ENCODE results near the gene MPL. TPM values are rescaled to one million over a fixed set of nuclear protein-coding genes. Genes with fewer than 3 reads are reported as not detected.

Gene MPL
- total RNA-seq, 1 donor from 2014 or later = not detected

- no peaks in the 10 kb centered on the region for H3K9me3 Mint-ChIP-seq (ENCODE audit: unreplicated experiment)
- no peaks in the 10 kb centered on the region for H3K27me3 ChIP-seq (ENCODE audit: insufficient read depth, low read length)
- peaks cover 6% of the 10 kb centered on the region for H3K4me1 Mint-ChIP-seq (ENCODE audit: low read depth, unreplicated experiment)
- H3K9ac ChIP-seq (ENCODE audit: low read length) = peak overlapping the region; percentile 84
- no peak overlapping the region for H3K27ac Mint-ChIP-seq (ENCODE audit: unreplicated experiment)
- H3K4me2 ChIP-seq (ENCODE audit: low read length) = peak overlapping the region; percentile 92
- H3K4me1 ChIP-seq (ENCODE audit: insufficient read depth, low read length) = peaks cover 31% of the 10 kb centered on the region
- FAIRE-seq = no peak
- no peaks in the 10 kb centered on the region for H3K27me3 Mint-ChIP-seq (ENCODE audit: low read depth, unreplicated experiment)
- H3K9me3 ChIP-seq (ENCODE audit: insufficient read depth, low read depth, low read length) = no peaks in the 10 kb centered on the region
- H3K27ac ChIP-seq (ENCODE audit: low read depth, low read length) = no peak overlapping the region
- H3K36me3 Mint-ChIP-seq (ENCODE audit: low read depth, unreplicated experiment) = peaks cover 30% of the 10 kb centered on the region
- H3K4me3 Mint-ChIP-seq (ENCODE audit: unreplicated experiment) = no peak overlapping the region
- no peak for DNase-seq (ENCODE audit: low read depth)
- peaks cover 66% of the 10 kb centered on the region for H3K79me2 ChIP-seq (ENCODE audit: insufficient read depth, low read length)
- H3K4me3 ChIP-seq (ENCODE audit: insufficient read depth, low read depth, low read length) = peak overlapping the region; percentile 79
- TF ChIP-seq CTCF (IDR thresholded peaks at IDR 0.05; ENCODE audit: insufficient read depth, low read depth, low read length) (no peak), EZH2 (IDR thresholded peaks at IDR 0.05; ENCODE audit: insufficient read depth, low read length) (no peak)
- H3K36me3 ChIP-seq (ENCODE audit: insufficient read depth, low read length) = peaks cover 45% of the 10 kb centered on the region
- peaks cover 52% of the 10 kb centered on the region for H4K20me1 ChIP-seq (ENCODE audit: insufficient read depth, low read length)
- no peak overlapping the region for H2AFZ ChIP-seq (ENCODE audit: low read depth, low read length)
Measured at GRCh38 chr1:43360616-43361015, 23.0 kb downstream of the MPL start.

GRCh38 chr1:43363283-43363934 is 25.8 kb downstream of the MPL start:
- Histone ChIP-seq H3K9ac (ENCODE audit: low read length) (no peak overlapping the region), H3K4me2 (ENCODE audit: low read length) (no peak overlapping the region), H3K4me3 (ENCODE audit: insufficient read depth, low read depth, low read length) (no peak overlapping the region), H3K79me2 (ENCODE audit: insufficient read depth, low read length) (peaks cover 91% of the 10 kb centered on the region), H3K4me1 (ENCODE audit: insufficient read depth, low read length) (peaks cover 44% of the 10 kb centered on the region), H3K9me3 (ENCODE audit: insufficient read depth, low read depth, low read length) (no peaks in the 10 kb centered on the region), H4K20me1 (ENCODE audit: insufficient read depth, low read length) (peaks cover 64% of the 10 kb centered on the region), H3K36me3 (ENCODE audit: insufficient read depth, low read length) (peaks cover 45% of the 10 kb centered on the region), H3K27me3 (ENCODE audit: insufficient read depth, low read length) (no peaks in the 10 kb centered on the region), H3K27ac (ENCODE audit: low read depth, low read length) (no peak overlapping the region), H2AFZ (ENCODE audit: low read depth, low read length) (no peak overlapping the region)
- no peak overlapping the region for H3K27ac Mint-ChIP-seq (ENCODE audit: unreplicated experiment)
- H3K4me3 Mint-ChIP-seq (ENCODE audit: unreplicated experiment) = no peak overlapping the region
- H3K27me3 Mint-ChIP-seq (ENCODE audit: low read depth, unreplicated experiment) = no peaks in the 10 kb centered on the region
- no peak for DNase-seq (ENCODE audit: low read depth)
- peaks cover 18% of the 10 kb centered on the region for H3K4me1 Mint-ChIP-seq (ENCODE audit: low read depth, unreplicated experiment)
- TF ChIP-seq CTCF (IDR thresholded peaks at IDR 0.05; ENCODE audit: insufficient read depth, low read depth, low read length) (no peak), EZH2 (IDR thresholded peaks at IDR 0.05; ENCODE audit: insufficient read depth, low read length) (no peak)
- H3K36me3 Mint-ChIP-seq (ENCODE audit: low read depth, unreplicated experiment) = peaks cover 32% of the 10 kb centered on the region
- FAIRE-seq = no peak
- no peaks in the 10 kb centered on the region for H3K9me3 Mint-ChIP-seq (ENCODE audit: unreplicated experiment)

- no peaks in the 10 kb centered on the region for H3K27me3 ChIP-seq (ENCODE audit: insufficient read depth, low read length)
- H2AFZ ChIP-seq (ENCODE audit: low read depth, low read length) = no peak overlapping the region
- peaks cover 50% of the 10 kb centered on the region for H3K4me1 ChIP-seq (ENCODE audit: insufficient read depth, low read length)
- no peak overlapping the region for H3K4me3 ChIP-seq (ENCODE audit: insufficient read depth, low read depth, low read length)
- Mint-ChIP-seq H3K4me1 (ENCODE audit: low read depth, unreplicated experiment) (peaks cover 21% of the 10 kb centered on the region), H3K9me3 (ENCODE audit: unreplicated experiment) (no peaks in the 10 kb centered on the region), H3K36me3 (ENCODE audit: low read depth, unreplicated experiment) (peaks cover 32% of the 10 kb centered on the region), H3K27ac (ENCODE audit: unreplicated experiment) (no peak overlapping the region), H3K4me3 (ENCODE audit: unreplicated experiment) (no peak overlapping the region), H3K27me3 (ENCODE audit: low read depth, unreplicated experiment) (no peaks in the 10 kb centered on the region)
- no peak overlapping the region for H3K27ac ChIP-seq (ENCODE audit: low read depth, low read length)
- peaks cover 94% of the 10 kb centered on the region for H3K79me2 ChIP-seq (ENCODE audit: insufficient read depth, low read length)
- TF ChIP-seq CTCF (IDR thresholded peaks at IDR 0.05; ENCODE audit: insufficient read depth, low read depth, low read length) = no peak
- H3K9me3 ChIP-seq (ENCODE audit: insufficient read depth, low read depth, low read length) = no peaks in the 10 kb centered on the region
- peaks cover 64% of the 10 kb centered on the region for H4K20me1 ChIP-seq (ENCODE audit: insufficient read depth, low read length)
- FAIRE-seq (no peak), DNase-seq (ENCODE audit: low read depth) (no peak)
- H3K4me2 ChIP-seq (ENCODE audit: low read length) = no peak overlapping the region
- H3K9ac ChIP-seq (ENCODE audit: low read length) = no peak overlapping the region
- H3K36me3 ChIP-seq (ENCODE audit: insufficient read depth, low read length) = peaks cover 45% of the 10 kb centered on the region
Measured at GRCh38 chr1:43363935-43364525, 26.4 kb downstream of the MPL start.

Data from astrocyte (in vitro differentiated cells and primary cell).